ENCODE results near the gene CD28. TPM values are rescaled to one million over a fixed set of nuclear protein-coding genes. Genes with fewer than 3 reads are reported as not detected.
"Not testable (repeated sequence)": the region's sequence is repeated elsewhere in the genome, so short reads cannot be mapped to it uniquely, and the experiment has no call there.

The CD28 gene
- total RNA-seq, 2 donors from 2014 or later = 159 to 191 TPM

DNA sequence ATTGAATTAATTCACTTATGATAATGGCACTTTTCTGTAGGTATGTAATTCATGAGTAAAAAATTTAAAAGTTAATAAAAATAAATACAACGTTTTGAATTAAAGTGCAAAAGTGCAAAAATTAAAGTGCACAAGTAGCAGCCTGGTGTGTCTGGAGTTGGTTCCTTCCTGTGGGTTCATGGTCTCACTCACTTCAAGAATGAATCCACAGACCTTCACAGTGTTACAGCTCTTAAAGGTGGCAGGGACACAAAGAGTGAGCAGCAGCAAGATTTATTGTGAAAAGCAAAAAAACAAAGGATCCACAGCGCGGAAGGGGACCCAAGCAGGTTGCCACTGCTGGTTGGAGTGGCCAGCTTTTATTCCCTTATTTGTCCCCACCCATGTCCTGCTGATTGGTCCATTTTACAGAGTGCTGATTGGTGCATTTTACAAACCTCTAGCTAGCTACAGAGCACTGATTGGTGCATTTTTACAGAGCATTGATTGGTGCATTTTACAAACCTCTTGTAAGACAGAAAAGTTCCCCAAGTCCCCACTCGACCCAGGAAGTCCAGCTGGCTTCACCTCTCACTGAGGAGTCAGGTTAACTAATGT is 73.1 kb downstream of the CD28 start:
- H3K27ac Mint-ChIP-seq = peak overlapping the region in 1 of 2 donors; percentile 86
- peaks cover 7 to 11% of the 10 kb centered on the region in 2 donors for H3K9me3 Mint-ChIP-seq
- DNase-seq (ENCODE audit: low spot score in 2 of 2); ATAC-seq: not testable (repeated sequence)
- peaks cover 6 to 22% of the 10 kb centered on the region in 2 donors for H3K36me3 Mint-ChIP-seq

DNA sequence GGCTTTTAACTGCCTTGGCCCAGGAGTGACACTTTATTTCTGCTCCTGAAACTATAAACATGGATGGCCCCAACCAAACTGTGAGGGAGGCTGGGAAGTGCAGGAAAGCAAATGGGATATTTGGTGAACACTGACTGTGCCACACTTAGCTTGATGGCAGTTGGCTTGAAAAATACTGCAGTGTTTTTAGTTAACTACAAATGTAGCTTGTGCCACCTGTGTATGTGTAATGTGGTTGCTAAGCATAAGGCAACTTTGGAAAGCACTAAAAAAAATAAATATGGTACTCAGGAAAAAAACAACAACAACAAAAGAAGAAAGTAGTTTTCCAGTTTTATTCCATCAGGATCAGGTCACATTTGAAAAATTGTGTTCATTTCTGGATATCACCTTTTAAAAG is 73.8 kb downstream of the CD28 start:
- H3K36me3 Mint-ChIP-seq = peaks cover 6 to 22% of the 10 kb centered on the region in 2 donors
- DNase-seq (ENCODE audit: low spot score in 2 of 2) = no peak

DNA sequence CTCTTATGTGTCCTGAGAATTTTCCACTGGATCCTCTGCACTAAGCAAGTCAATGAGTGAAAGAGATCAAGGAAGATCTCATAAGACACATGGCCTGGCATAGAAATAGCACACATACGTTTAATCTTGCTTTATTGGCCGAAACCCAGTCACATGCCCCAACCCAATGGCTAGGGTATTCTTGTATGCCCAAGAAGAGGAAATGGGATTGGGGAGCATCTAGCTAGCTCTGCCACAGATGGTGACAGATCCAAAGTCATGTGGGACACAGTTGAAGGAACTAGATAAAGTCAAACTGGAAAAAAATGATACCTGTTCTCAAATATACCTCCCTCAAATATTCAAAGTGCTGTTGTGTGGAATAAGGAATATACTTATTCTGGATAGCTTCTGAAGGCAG is 74.7 kb downstream of the CD28 start:
- no peak overlapping the region for H3K27ac Mint-ChIP-seq
- H3K9me3 Mint-ChIP-seq = peaks cover 7 to 11% of the 10 kb centered on the region in 2 donors
- DNase-seq (ENCODE audit: low spot score in 2 of 2) (no peak), ATAC-seq (no peak)
- H3K36me3 Mint-ChIP-seq = peaks cover 6 to 22% of the 10 kb centered on the region in 2 donors

More for the DNA sequence above, 73.8 kb downstream of the CD28 start:
- ATAC-seq = no peak
- peaks cover 7 to 11% of the 10 kb centered on the region in 2 donors for H3K9me3 Mint-ChIP-seq
- peak overlapping the region in 1 of 2 donors; percentile 86 for H3K27ac Mint-ChIP-seq

DNA sequence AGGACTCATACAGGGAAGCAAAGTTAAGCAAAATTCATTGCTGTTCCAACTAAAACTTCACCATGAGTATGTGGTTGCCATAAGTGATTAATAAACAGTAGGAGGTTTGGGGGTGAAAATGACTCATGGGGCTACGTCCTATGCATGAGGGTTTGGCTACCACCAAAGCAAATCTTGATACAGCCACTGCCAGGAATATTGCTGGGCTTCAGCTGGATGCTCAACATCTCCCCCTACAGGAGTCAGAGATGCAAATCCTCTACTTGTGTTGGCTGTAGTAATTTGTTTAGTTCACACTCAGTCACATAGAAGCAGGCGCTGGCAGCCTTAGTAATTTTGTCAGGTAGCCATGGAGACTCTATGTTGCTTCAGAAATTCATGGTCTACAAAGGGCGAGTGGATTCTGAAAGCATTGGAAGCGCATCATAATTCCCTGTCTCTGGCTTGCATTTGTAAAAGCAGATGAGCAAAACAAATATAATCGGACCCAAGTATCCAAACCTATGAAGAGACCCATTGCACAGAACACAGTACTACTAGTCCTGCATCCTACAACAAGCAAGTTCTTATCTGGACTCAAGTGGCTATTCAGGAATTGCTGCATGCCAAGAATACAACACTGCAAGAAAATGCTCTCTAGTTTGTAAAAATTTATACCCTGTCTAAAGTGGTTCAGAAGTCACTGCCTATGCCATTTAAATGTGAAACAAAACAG is 76.0 kb downstream of the CD28 start:
- Mint-ChIP-seq H3K27ac (peak overlapping the region; percentile 81 to 95), H3K36me3 (peaks cover 6 to 22% of the 10 kb centered on the region in 2 donors), H3K9me3 (peaks cover 7 to 11% of the 10 kb centered on the region in 2 donors)
- ATAC-seq = peak; percentile 97 to 98
- peak; percentile 68 to 76 for DNase-seq (ENCODE audit: low spot score in 2 of 2)

DNA sequence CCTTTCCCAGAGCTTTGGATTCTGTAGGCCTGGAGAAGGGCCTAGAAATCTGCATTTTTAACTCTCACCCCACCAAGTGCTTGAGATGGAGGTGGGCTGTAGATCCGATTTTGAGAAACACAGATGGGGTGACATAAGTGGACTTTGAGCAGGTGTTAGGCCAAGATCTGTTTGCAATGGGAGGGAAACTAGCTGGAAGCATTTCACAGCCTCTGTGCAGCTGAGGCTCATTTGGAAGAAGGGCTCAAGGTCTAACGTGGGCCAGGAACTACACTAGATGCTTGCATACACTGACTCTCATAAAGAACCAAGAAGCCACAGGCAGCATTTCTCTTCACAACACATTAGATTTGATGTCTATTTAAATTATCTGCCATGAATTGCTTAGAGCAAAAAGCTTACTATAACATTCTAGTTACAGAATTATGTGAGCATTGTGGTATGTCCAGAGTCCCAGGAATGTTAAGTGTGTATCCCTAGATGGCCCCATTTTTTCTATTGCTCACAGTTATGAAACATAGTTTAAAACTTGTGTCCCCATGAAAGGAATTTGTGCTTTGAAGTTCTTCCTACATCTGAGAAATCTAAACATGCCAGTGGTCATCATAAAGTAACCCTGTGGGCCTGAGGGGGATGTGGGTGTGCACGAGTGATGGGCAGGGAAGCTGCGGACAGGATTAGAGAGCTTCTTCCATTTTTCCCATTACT is 77.2 kb downstream of the CD28 start:
- Mint-ChIP-seq H3K27ac (peak overlapping the region in 1 of 2 donors; percentile 81), H3K9me3 (peaks cover 7 to 11% of the 10 kb centered on the region in 2 donors), H3K36me3 (peaks cover 6 to 22% of the 10 kb centered on the region in 2 donors)
- no peak for ATAC-seq
- no peak for DNase-seq (ENCODE audit: low spot score in 2 of 2)

DNA sequence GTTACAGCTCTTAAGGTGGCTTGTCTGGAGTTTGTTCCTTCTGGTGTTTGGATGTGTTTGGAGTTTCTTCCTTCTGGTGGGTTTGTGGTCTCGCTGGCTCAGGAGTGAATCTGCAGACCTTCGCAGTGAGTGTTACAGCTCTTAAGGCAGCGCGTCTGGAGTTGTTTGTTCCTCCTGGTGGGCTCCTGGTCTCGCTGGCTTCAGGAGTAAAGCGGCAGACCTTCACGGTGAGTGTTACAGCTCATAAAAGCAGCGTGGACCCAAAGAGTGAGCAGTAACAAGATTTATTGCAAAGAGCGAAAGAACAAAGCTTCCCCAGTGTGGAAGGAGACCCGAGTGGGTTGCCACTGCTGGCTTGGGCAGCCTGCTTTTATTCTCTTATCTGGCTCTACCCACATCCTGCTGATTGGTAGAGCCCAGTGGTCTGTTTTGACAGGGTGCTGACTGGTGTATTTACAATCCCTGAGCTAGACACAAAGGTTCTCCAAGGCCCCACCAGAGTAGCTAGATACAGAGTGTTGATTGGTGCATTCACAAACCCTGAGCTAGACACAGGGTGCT is 78.4 kb downstream of the CD28 start:
- peaks cover 5 to 13% of the 10 kb centered on the region in 2 donors for H3K36me3 Mint-ChIP-seq
- not testable (repeated sequence) for ATAC-seq; DNase-seq (ENCODE audit: low spot score in 2 of 2); H3K9me3 Mint-ChIP-seq
- peak overlapping the region; percentile 38 to 91 for H3K27ac Mint-ChIP-seq

DNA sequence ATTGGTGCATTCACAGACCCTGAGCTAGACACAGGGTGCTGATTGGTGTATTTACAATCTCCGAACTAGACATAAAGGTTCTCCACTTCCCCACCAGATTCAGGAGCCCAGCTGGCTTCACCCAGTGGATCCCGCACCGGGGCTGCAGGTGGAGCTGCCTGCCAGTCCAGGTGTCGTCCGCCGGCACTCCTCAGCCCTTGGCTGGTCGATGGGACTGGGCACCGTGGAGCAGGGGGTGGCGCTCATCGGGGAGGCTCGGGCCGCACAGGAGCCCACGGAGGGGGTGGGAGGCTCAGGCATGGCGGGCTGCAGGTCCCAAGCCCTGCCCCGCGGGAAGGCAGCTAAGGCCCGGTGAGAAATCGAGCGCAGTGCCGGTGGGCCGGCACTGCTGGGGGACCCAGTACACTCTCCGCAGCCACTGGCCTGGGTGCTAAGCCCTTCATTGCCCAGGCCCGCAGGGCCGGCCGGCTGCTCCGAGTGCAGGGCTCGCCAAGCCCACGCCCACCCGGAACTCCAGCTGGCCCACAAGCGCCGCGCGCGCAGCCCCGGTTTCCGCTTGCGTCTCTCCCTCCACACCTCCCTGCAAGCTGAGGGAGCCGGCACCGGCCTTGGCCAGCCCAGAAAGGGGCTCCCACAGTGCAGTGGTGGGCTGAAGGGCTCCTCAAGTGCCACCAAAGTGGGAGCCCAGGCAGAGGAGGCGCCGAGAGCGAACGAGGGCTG is 79.1 kb downstream of the CD28 start:
- not testable (repeated sequence) for ATAC-seq; H3K36me3 Mint-ChIP-seq; H3K9me3 Mint-ChIP-seq; DNase-seq (ENCODE audit: low spot score in 2 of 2); H3K27ac Mint-ChIP-seq

DNA sequence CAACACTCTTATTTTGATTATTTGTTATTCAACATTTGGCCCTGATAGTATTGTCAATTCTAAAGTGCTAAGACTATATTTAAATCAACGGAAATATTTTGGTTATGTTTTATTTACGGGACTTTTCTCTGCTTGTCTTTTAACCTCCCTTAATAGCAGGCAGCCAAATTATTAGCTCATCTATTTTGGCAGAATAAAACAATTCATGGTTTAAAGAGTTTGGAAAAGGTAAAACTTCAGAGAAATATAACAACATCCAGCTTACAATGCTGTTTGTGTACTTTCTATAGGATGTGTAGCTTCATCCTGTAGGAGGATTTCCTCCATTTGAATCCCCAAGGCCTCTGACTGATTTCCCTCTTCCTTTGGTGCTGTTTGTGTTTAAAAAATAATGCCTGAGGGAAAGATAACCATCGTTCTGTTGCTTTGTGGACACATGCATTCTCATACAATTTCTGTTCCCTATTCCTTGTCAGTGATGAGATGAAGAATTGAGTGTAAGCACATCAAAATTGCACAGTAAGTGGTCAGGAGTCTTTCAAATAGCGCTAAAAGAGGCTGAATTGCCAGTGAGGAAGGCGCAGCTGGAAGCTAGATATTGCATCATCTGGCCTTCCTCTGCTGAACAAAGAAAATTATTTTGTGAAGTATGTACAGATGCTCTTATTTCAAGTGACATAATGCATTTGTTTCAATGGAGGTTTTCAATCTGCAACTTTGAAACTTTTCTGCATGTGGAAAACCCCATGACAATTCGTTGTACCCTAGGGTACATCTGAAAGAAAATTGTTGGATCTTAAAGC is 80.3 kb downstream of the CD28 start:
- no peak overlapping the region for H3K27ac Mint-ChIP-seq
- peaks cover 0 to 7% of the 10 kb centered on the region in 2 donors for H3K9me3 Mint-ChIP-seq
- no peaks in the 10 kb centered on the region for H3K36me3 Mint-ChIP-seq
- ATAC-seq (no peak), DNase-seq (ENCODE audit: low spot score in 2 of 2) (no peak)

DNA sequence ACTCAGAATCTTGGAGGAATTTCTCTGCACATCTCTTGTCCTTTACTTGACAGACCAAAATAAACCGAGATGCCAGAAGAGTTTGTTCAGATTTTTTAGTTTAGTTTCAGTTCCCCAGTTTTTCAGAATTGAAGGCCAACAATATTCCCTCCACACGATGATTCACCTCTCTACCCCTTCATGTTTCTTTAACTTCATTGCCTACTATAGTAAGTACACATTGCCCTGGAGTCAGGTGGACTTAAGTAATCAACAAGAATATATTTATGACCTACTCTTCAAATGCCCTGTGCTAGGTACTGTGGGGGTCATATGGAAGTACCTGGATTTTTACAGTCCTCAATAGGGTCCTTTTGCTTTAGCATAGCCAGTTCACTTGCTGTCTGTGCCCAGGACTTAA is 81.5 kb downstream of the CD28 start:
- Mint-ChIP-seq H3K9me3 (peaks cover 0 to 8% of the 10 kb centered on the region in 2 donors), H3K36me3 (no peaks in the 10 kb centered on the region), H3K27ac (no peak overlapping the region)
- DNase-seq (ENCODE audit: low spot score in 2 of 2) (no peak), ATAC-seq (no peak)

Other genes starting within 250 kb of the CD28 start
- 1 to 10 TPM; 7.7 to 9.0 TPM for gene RAPH1, start 171.3 kb upstream of the CD28 start, total RNA-seq
- gene CTLA4, start 161.1 kb downstream of the CD28 start, total RNA-seq = 10 to 100 TPM; 55.0 to 61.7 TPM
- gene ICOS, start 230.1 kb downstream of the CD28 start, total RNA-seq = 100 to 1,000 TPM in 1 of 2 donors, 10 to 100 TPM in 1; 54.4 to 117 TPM